Peyer's patch (tissue), 4 donors: Measurements from ENCODE around the gene SPRY4. TPM values are rescaled to one million over a fixed set of nuclear protein-coding genes. Genes with fewer than 3 reads are reported as not detected.

Experiments used
- DNase-seq, 3 donors: peaks; one replicate each; pipeline ENCODE4 v3.0.0-alpha.2; 2017 to 2019
- H3K27ac ChIP-seq, 4 donors: fragments of 200-600 bp; sonication (generic); one replicate each; pipeline ENCODE4 v1.5.1; 2016 to 2019
- H3K27me3 ChIP-seq, 2 donors: fragments of 200-600 bp; sonication (generic); one replicate each; pipeline ENCODE4 v1.5.1; 2019
- H3K36me3 ChIP-seq, 3 donors: fragments of 200-600 bp; sonication (generic); one replicate each; pipeline ENCODE4 v1.5.1; 2016 to 2019
- H3K4me1 ChIP-seq, 4 donors: fragments of 200-600 bp; sonication (generic); one replicate each; pipeline ENCODE4 v1.5.1; 2016 to 2019
- H3K4me3 ChIP-seq, 4 donors: fragments of 200-600 bp; sonication (generic); 1 replicate in 3 of 4; 2 replicates in 1 of 4; pipeline ENCODE4 v1.5.1; 2016 to 2019; ENCODE audit warnings: mild to moderate bottlenecking in 1 of 4
- H3K9me3 ChIP-seq, 4 donors: fragments of 200-600 bp; sonication (generic); one replicate each; pipeline ENCODE4 v1.5.1; 2016 to 2019; ENCODE audit warnings: mild to moderate bottlenecking in 1 of 4
- CTCF ChIP-seq, 6 experiments: fragments of 450-650 bp in 4 of 6; fragments of 200-600 bp in 2 of 6; sonication (generic) in 1 of 6; IDR thresholded peaks; one replicate each; pipeline ENCODE4 v1.5.1; 2017 to 2019; ENCODE audit warnings: antibody characterized with exemption in 6 of 6, mild to moderate bottlenecking in 3 of 6, moderate library complexity in 1 of 6
- POLR2A ChIP-seq, 2 donors: fragments of 450-650 bp; IDR thresholded peaks; one replicate each; pipeline ENCODE4 v1.5.1; 2017; ENCODE audit warnings: antibody characterized with exemption in 2 of 2, mild to moderate bottlenecking in 2 of 2, moderate library complexity in 2 of 2
- total RNA-seq, 4 donors: library from RNA; depleted of rRNA; stranded (reverse); fragments of >200 nt; gene quantifications; one replicate each; pipeline ENCODE4 v1.1.0, GENCODE V29; 2016

Gene SPRY4
- total RNA-seq, 4 donors from 2014 or later = 17.5 to 43.3 (median 31.5) TPM

- Histone ChIP-seq H3K9me3 (no peaks in the 10 kb centered on the region), H3K36me3 (peaks cover 0 to 21% (median 0%) of the 10 kb centered on the region in 3 donors), H3K27ac (peak overlapping the region in 1 of 4 donors; percentile 35), H3K4me3 (no peak overlapping the region), H3K4me1 (peaks cover 0 to 44% (median 0%) of the 10 kb centered on the region in 4 donors), H3K27me3 (no peaks in the 10 kb centered on the region)
- DNase-seq = no peak
- TF ChIP-seq CTCF (IDR thresholded peaks at IDR 0.05) = no peak
- no peak for TF ChIP-seq POLR2A (IDR thresholded peaks at IDR 0.05)
Measured at GRCh38 chr5:142316051-142316450, 8.8 kb downstream of the SPRY4 start.

GRCh38 chr5:142315096-142315900, 9.5 kb downstream of the SPRY4 start:
- Histone ChIP-seq H3K27me3 (no peaks in the 10 kb centered on the region), H3K36me3 (peaks cover 0 to 26% (median 0%) of the 10 kb centered on the region in 3 donors), H3K4me3 (no peak overlapping the region), H3K4me1 (peaks cover 0 to 38% (median 0%) of the 10 kb centered on the region in 4 donors), H3K9me3 (no peaks in the 10 kb centered on the region), H3K27ac (peak overlapping the region in 1 of 4 donors; percentile 35)
- DNase-seq = no peak
- TF ChIP-seq POLR2A (IDR thresholded peaks at IDR 0.05) (no peak), CTCF (IDR thresholded peaks at IDR 0.05) (no peak)

DNA sequence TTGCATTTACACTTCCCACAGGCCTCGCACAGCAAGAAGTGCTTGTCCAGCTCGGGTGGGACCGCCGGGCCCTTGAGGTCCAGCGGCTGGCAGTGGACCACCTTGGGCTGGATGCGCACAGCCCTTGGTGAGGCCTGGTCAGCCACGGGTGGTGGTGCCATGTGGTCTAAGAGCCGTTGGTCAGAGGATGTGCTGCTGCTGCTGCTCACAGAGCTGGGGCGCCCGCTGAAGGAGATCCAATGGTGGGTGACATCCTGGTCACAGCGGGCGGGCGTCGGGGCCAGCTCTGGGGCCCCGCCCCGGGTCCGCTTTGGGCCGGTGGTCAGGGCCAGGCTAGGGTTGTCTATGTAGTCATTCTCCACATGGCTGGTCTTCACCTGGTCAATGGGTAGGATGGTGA, 10.2 kb downstream of the SPRY4 start:
- TF ChIP-seq POLR2A (IDR thresholded peaks at IDR 0.05) = no peak
- no peak for TF ChIP-seq CTCF (IDR thresholded peaks at IDR 0.05)
- Histone ChIP-seq H3K27ac (no peak overlapping the region), H3K9me3 (no peaks in the 10 kb centered on the region), H3K27me3 (no peaks in the 10 kb centered on the region), H3K4me3 (no peak overlapping the region), H3K4me1 (peaks cover 0 to 31% (median 0%) of the 10 kb centered on the region in 4 donors), H3K36me3 (peaks cover 0 to 26% (median 0%) of the 10 kb centered on the region in 3 donors)
- DNase-seq = no peak

DNA sequence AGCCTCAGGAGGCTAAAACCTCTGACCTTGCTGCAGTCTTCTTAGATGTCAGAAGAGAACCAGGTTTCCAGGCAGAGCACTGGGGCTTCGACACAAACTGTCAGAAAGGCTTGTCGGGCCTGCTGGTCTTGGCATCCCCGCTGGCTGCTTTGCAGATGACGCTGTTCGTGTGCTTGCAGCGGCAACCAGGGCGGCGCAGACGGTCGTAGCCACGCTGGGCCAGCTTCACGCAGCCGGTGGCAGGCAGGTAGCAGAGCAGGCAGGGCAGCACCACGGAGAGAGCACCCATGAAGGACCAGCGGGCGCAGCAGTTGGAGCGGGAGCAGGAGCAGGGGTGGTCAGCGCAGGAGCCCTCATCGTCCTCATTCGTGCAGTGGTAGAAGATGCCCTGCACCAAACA, 10.7 kb downstream of the SPRY4 start:
- no peak overlapping the region for H3K27ac ChIP-seq
- no peak overlapping the region for H3K4me3 ChIP-seq
- no peak for DNase-seq
- peaks cover 0 to 27% (median 0%) of the 10 kb centered on the region in 4 donors for H3K4me1 ChIP-seq
- peaks cover 0 to 26% (median 0%) of the 10 kb centered on the region in 3 donors for H3K36me3 ChIP-seq
- H3K9me3 ChIP-seq = no peaks in the 10 kb centered on the region
- no peak for TF ChIP-seq CTCF (IDR thresholded peaks at IDR 0.05)
- no peak for TF ChIP-seq POLR2A (IDR thresholded peaks at IDR 0.05)
- H3K27me3 ChIP-seq = no peaks in the 10 kb centered on the region

DNA sequence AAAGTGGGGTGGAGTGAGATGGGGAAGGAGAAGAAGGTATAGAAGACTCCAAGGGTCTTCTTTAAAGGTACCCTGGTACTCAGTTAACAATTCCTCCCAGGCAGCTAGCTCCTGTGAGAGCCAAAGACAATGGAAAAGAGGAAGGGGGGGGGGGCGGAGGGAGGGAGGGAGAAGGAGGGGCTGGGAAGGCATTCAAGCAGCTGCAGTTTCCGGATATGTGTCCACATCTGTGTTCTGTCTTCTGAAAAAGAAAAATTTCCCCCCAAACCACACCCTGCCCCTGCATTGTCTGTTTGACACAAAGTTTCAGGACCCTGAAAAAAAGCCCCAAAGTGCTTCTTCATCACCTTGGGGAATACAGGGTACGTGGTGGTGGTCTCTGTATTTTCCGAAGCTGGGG, 11.1 kb downstream of the SPRY4 start:
- peaks cover 0 to 22% (median 0%) of the 10 kb centered on the region in 4 donors for H3K4me1 ChIP-seq
- DNase-seq = no peak

More for the DNA sequence above, 11.1 kb downstream of the SPRY4 start:
- H3K27ac ChIP-seq = no peak overlapping the region
- H3K36me3 ChIP-seq = peaks cover 0 to 26% (median 0%) of the 10 kb centered on the region in 3 donors
- no peaks in the 10 kb centered on the region for H3K27me3 ChIP-seq
- TF ChIP-seq CTCF (IDR thresholded peaks at IDR 0.05) (no peak), POLR2A (IDR thresholded peaks at IDR 0.05) (no peak)
- H3K4me3 ChIP-seq = no peak overlapping the region
- H3K9me3 ChIP-seq = no peaks in the 10 kb centered on the region
